Neural crest cell (in vitro differentiated cells): Measurements from ENCODE around the gene PRKCG. TPM values are rescaled to one million over a fixed set of nuclear protein-coding genes. Genes with fewer than 3 reads are reported as not detected.

Source experiments
- DNase-seq: peaks from one replicate; pipeline ENCODE4 v3.0.0; 2021; ENCODE audit warnings: low read depth, mixed read lengths, low spot score
- H3K27ac Mint-ChIP-seq: one replicate; pipeline ENCODE4 v1.8.0; 2021; ENCODE audit warnings: mild to moderate bottlenecking, mixed read lengths; ENCODE audit not compliant: unreplicated experiment
- H3K27me3 Mint-ChIP-seq: 2 replicates; pipeline ENCODE4 v1.8.0; 2021; ENCODE audit warnings: low read depth, mild to moderate bottlenecking, mixed read lengths
- H3K36me3 Mint-ChIP-seq: 2 replicates; pipeline ENCODE4 v1.8.0; 2021; ENCODE audit warnings: low read depth, mild to moderate bottlenecking, mixed read lengths
- H3K4me1 Mint-ChIP-seq: 2 replicates; pipeline ENCODE4 v1.8.0; 2021; ENCODE audit warnings: mixed read lengths
- H3K4me3 Mint-ChIP-seq: one replicate; pipeline ENCODE4 v1.8.0; 2021; ENCODE audit warnings: mild to moderate bottlenecking, mixed read lengths
- H3K9me3 Mint-ChIP-seq: 2 replicates; pipeline ENCODE4 v1.8.0; 2021; ENCODE audit warnings: mixed read lengths
- CTCF ChIP-seq: fragments of 200-600 bp; sonication (generic); conservative IDR thresholded peaks from 2 replicates; pipeline ENCODE4 v1.5.0; 2021; ENCODE audit warnings: antibody characterized with exemption, mild to moderate bottlenecking
- total RNA-seq: library from RNA; stranded (reverse); gene quantifications from 2 replicates; pipeline ENCODE4 v1.2.1, GENCODE V29; 2021

The PRKCG gene
- total RNA-seq, 1 donor from 2014 or later: 0.65 TPM

- no peaks in the 10 kb centered on the region for H3K36me3 Mint-ChIP-seq
- TF ChIP-seq CTCF: no peak
Observed at GRCh38 chr19:53885036-53885435, 3.0 kb downstream of the PRKCG start.

GRCh38 chr19:53892301-53892980, 10.4 kb downstream of the PRKCG start:
- peaks cover 58% of the 10 kb centered on the region for H3K27me3 Mint-ChIP-seq
- no peak for DNase-seq
- H3K27ac Mint-ChIP-seq: no peak overlapping the region
- no peaks in the 10 kb centered on the region for H3K9me3 Mint-ChIP-seq
- H3K36me3 Mint-ChIP-seq: no peaks in the 10 kb centered on the region
- peaks cover 26% of the 10 kb centered on the region for H3K4me1 Mint-ChIP-seq
- peak overlapping the region; percentile 74 for H3K4me3 Mint-ChIP-seq
- no peak for TF ChIP-seq CTCF

More at GRCh38 chr19:53885036-53885435, 3.0 kb downstream of the PRKCG start:
- Mint-ChIP-seq H3K4me3 (no peak overlapping the region), H3K9me3 (no peaks in the 10 kb centered on the region), H3K27me3 (peaks cover 52% of the 10 kb centered on the region), H3K4me1 (peaks cover 13% of the 10 kb centered on the region), H3K27ac (no peak overlapping the region)
- no peak for DNase-seq

GRCh38 chr19:53892981-53893325, 11.0 kb downstream of the PRKCG start:
- DNase-seq: no peak
- H3K4me3 Mint-ChIP-seq: peak overlapping the region; percentile 74
- no peaks in the 10 kb centered on the region for H3K9me3 Mint-ChIP-seq
- H3K4me1 Mint-ChIP-seq: peaks cover 24% of the 10 kb centered on the region
- TF ChIP-seq CTCF: no peak
- H3K27ac Mint-ChIP-seq: no peak overlapping the region
- no peaks in the 10 kb centered on the region for H3K36me3 Mint-ChIP-seq
- H3K27me3 Mint-ChIP-seq: peaks cover 60% of the 10 kb centered on the region

GRCh38 chr19:53894707-53895106, 12.7 kb downstream of the PRKCG start:
- Mint-ChIP-seq H3K9me3 (no peaks in the 10 kb centered on the region), H3K27me3 (peaks cover 68% of the 10 kb centered on the region), H3K36me3 (no peaks in the 10 kb centered on the region), H3K4me1 (peaks cover 23% of the 10 kb centered on the region), H3K4me3 (no peak overlapping the region), H3K27ac (no peak overlapping the region)
- TF ChIP-seq CTCF: no peak
- DNase-seq: no peak

- Mint-ChIP-seq H3K27ac (no peak overlapping the region), H3K27me3 (peaks cover 73% of the 10 kb centered on the region)
Observed at GRCh38 chr19:53896682-53897081, 14.7 kb downstream of the PRKCG start.

More at GRCh38 chr19:53896682-53897081, 14.7 kb downstream of the PRKCG start:
- DNase-seq: no peak
- peaks cover 21% of the 10 kb centered on the region for H3K4me1 Mint-ChIP-seq
- H3K9me3 Mint-ChIP-seq: no peaks in the 10 kb centered on the region
- H3K36me3 Mint-ChIP-seq: no peaks in the 10 kb centered on the region
- H3K4me3 Mint-ChIP-seq: peak overlapping the region; percentile 10
- no peak for TF ChIP-seq CTCF
